A549 (cell line): Measurements from ENCODE around the gene HARBI1.

Experiments
- BHLHE40 ChIP-seq: IDR thresholded peaks from 2 replicates; pipeline ENCODE4 v1.6.1; 2012; ENCODE audit warnings: low read depth, low read length, inconsistent platforms
- CEBPB ChIP-seq, 2 experiments: fragments of >200 bp in 1 of 2; sonication (Bioruptor Twin) in 1 of 2; formaldehyde crosslinking in 1 of 2; IDR thresholded peaks; 2 replicates each; pipeline ENCODE4 v1.6.1; 2012 to 2016
- CHD2 ChIP-seq: fragments of 150-350 bp; IDR thresholded peaks from 2 replicates; pipeline ENCODE4 v1.6.1; 2014; ENCODE audit warnings: low read length; ENCODE audit not compliant: partially characterized antibody
- EP300 ChIP-seq, 2 experiments: fragments of >200 bp; sonication (Bioruptor Twin); formaldehyde crosslinking; IDR thresholded peaks; 2 replicates in 1 of 2; 3 replicates in 1 of 2; pipeline ENCODE4 v1.6.1; 2016 to 2017
- FOXS1 ChIP-seq: fragments of 250-450 bp; sonication (Bioruptor Pico); IDR thresholded peaks from 2 replicates; pipeline ENCODE4 v1.5.0; 2020; ENCODE audit warnings: mild to moderate bottlenecking, moderate library complexity
- HES2 ChIP-seq: fragments of >200 bp; sonication (Bioruptor Twin); formaldehyde crosslinking; IDR thresholded peaks from 2 replicates; pipeline ENCODE4 v1.6.1; 2016
- JUN ChIP-seq, 2 experiments: fragments of >200 bp; sonication (Bioruptor Twin); formaldehyde crosslinking; IDR thresholded peaks; 2 replicates in 1 of 2; 3 replicates in 1 of 2; pipeline ENCODE4 v1.6.1; 2016 to 2017
- JUNB ChIP-seq: fragments of >200 bp; sonication (Bioruptor Twin); formaldehyde crosslinking; IDR thresholded peaks from 2 replicates; pipeline ENCODE4 v1.6.1; 2016
- NFE2L2 ChIP-seq: fragments of 150-350 bp; conservative IDR thresholded peaks from 2 replicates; pipeline ENCODE4 v1.6.1; 2014; ENCODE audit warnings: low read length
- RAD21 ChIP-seq, 2 experiments: fragments of >200 bp in 1 of 2; sonication (Bioruptor Twin) in 1 of 2; formaldehyde crosslinking in 1 of 2; IDR thresholded peaks in 1 of 2; conservative IDR thresholded peaks in 1 of 2; 2 replicates in 1 of 2; 3 replicates in 1 of 2; pipeline ENCODE4 v1.6.1; 2012 to 2018; ENCODE audit warnings: inconsistent platforms in 1 of 2
- RARB ChIP-seq: fragments of 250-450 bp; sonication (Bioruptor Pico); IDR thresholded peaks from 2 replicates; pipeline ENCODE4 v1.8.0; 2021; ENCODE audit warnings: mild to moderate bottlenecking, moderate library complexity
- RFX5 ChIP-seq: fragments of 450-650 bp; IDR thresholded peaks from 2 replicates; pipeline ENCODE4 v1.7.1; 2014; ENCODE audit warnings: antibody characterized with exemption, mild to moderate bottlenecking, moderate library complexity
- RNF2 ChIP-seq: fragments of 200-600 bp; sonication (generic); IDR thresholded peaks from 2 replicates; pipeline ENCODE4 v1.6.1; 2016; ENCODE audit warnings: low read depth, mild to moderate bottlenecking, antibody characterized with exemption, moderate library complexity, borderline replicate concordance
- TF ChIP-seq, protein P1 (sequence below): fragments of >200 bp; sonication (Bioruptor Twin); formaldehyde crosslinking; IDR thresholded peaks from 3 replicates; pipeline ENCODE4 v1.5.1; 2016

DNA sequence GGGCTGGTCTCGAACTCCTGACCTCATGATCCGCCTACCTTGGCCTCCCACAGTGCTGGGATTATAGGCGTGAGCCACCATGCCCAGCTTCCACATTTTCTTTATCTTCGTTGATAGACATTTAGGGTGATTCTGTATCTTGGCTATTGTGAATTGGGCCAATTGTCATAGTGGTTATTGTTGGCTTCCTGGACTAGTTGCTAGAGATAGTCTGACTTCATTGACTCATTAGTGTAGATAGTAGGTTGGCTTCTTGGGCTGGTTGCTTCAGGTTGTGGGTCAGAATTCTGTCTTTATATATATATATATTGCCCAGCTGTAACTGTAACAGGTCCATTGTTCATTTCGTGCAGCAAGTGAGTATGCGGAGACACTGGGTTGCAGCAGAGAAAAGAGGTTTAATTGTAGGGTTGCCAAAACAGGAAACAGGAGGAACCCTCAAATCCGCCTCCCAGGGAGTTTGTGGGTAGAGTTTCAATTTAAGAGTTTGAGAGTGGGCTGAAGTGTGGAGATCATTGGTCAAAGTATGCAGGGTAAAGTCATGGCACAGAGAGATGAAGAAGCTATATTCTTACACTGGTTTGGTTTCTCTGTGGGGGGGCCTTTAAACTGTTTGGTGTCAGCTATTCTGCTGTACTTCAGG lies 22.3 kb upstream of the HARBI1 start:
- no peak for TF ChIP-seq CEBPB (IDR thresholded peaks at IDR 0.05)
- TF ChIP-seq RFX5, result no peak
- TF ChIP-seq BHLHE40, result no peak
- TF ChIP-seq, protein P1, sequence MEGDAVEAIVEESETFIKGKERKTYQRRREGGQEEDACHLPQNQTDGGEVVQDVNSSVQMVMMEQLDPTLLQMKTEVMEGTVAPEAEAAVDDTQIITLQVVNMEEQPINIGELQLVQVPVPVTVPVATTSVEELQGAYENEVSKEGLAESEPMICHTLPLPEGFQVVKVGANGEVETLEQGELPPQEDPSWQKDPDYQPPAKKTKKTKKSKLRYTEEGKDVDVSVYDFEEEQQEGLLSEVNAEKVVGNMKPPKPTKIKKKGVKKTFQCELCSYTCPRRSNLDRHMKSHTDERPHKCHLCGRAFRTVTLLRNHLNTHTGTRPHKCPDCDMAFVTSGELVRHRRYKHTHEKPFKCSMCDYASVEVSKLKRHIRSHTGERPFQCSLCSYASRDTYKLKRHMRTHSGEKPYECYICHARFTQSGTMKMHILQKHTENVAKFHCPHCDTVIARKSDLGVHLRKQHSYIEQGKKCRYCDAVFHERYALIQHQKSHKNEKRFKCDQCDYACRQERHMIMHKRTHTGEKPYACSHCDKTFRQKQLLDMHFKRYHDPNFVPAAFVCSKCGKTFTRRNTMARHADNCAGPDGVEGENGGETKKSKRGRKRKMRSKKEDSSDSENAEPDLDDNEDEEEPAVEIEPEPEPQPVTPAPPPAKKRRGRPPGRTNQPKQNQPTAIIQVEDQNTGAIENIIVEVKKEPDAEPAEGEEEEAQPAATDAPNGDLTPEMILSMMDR, result no peak
- no peak for TF ChIP-seq EP300 (IDR thresholded peaks at IDR 0.05)
- no peak for TF ChIP-seq FOXS1
- no peak for TF ChIP-seq NFE2L2
- no peak for TF ChIP-seq RARB
- no peak for TF ChIP-seq JUNB
- TF ChIP-seq RNF2, result no peak
- no peak for TF ChIP-seq JUN (IDR thresholded peaks at IDR 0.05)
- TF ChIP-seq CHD2, result no peak
- TF ChIP-seq RAD21 (conservative IDR thresholded peaks at IDR 0.05 in 1 of 2, IDR thresholded peaks at IDR 0.05 in 1 of 2), result no peak
- TF ChIP-seq HES2, result no peak
